Tibial nerve (tissue), 4 donors: ENCODE data around the gene ILDR2.

ENCODE experiments used
- CTCF ChIP-seq, 5 experiments: fragments of 200-600 bp in 3 of 5; fragments of 450-650 bp in 2 of 5; sonication (generic) in 3 of 5; IDR thresholded peaks; one replicate each; pipeline ENCODE4 v1.5.1; 2016 to 2019; ENCODE audit warnings: antibody characterized with exemption in 5 of 5, mild to moderate bottlenecking in 3 of 5, moderate library complexity in 2 of 5
- EP300 ChIP-seq, 2 donors: sonication (generic); formaldehyde crosslinking; IDR thresholded peaks; one replicate each; pipeline ENCODE4 v1.6.1; 2017; ENCODE audit warnings: antibody characterized with exemption in 2 of 2, mild to moderate bottlenecking in 1 of 2
- POLR2A ChIP-seq, 2 donors: fragments of 450-650 bp; IDR thresholded peaks; one replicate each; pipeline ENCODE4 v1.6.1; 2017; ENCODE audit warnings: antibody characterized with exemption in 2 of 2, mild to moderate bottlenecking in 2 of 2, moderate library complexity in 2 of 2

GRCh38 chr1:166956872-166957271 is 18.5 kb downstream of the ILDR2 start:
- no peak for TF ChIP-seq POLR2A (IDR thresholded peaks at IDR 0.05)
- no peak for TF ChIP-seq CTCF (IDR thresholded peaks at IDR 0.05)
- TF ChIP-seq EP300 (IDR thresholded peaks at IDR 0.05): no peak
